GM19328 (cell line): Measurements from ENCODE around the gene SUGCT.

Experiments
- ATAC-seq: cut with Tn5 transposase; IDR thresholded peaks from one replicate; pipeline ENCODE4 v1.9.1; 2021; ENCODE audit warnings: mild to moderate bottlenecking, moderate library complexity; ENCODE audit not compliant: unreplicated experiment

The SUGCT gene

GRCh38 chr7:40799493-40800403, 664.9 kb downstream of the SUGCT start:
- no peak for ATAC-seq

DNA sequence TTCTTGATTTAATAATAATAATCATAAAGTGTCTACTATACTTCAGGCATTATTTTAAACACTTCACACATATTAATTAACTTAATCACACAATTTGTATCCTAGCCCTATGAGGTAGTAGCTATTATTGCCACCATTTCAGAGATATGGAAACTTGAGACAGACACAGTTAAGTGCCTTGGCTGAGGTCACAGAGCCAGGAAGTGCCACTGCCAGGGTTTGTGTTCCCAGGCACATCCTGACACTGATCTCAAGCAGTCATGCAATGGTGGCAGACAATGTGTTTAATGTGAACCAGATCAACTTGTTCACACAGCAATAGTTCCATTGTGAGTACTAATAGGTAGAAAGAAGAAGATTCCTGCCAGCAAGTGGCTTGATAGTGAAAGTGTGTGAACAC, 666.0 kb downstream of the SUGCT start:
- no peak for ATAC-seq

- no peak for ATAC-seq
Observed at GRCh38 chr7:40802497-40802896, 667.7 kb downstream of the SUGCT start.

GRCh38 chr7:40804477-40805215, 669.8 kb downstream of the SUGCT start:
- no peak for ATAC-seq

DNA sequence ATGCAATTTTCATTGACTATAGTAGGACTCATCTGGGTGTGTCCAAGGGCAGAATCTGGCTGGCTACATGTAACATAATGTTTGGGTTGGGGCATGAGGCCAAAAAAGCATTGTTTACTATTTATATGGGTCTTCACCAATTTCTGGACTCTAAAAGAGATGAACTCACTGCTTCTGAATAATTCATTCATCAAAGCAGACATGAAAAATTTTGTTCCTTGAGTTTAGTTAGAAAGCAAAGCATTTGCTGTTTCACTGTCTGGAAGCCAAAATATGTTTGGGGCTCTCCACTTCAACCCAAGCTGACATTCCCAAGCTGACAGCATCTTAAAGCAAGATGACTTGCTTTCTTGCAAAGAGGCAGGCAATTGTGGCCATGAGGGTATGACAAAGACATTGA, 670.6 kb downstream of the SUGCT start:
- no peak for ATAC-seq

DNA sequence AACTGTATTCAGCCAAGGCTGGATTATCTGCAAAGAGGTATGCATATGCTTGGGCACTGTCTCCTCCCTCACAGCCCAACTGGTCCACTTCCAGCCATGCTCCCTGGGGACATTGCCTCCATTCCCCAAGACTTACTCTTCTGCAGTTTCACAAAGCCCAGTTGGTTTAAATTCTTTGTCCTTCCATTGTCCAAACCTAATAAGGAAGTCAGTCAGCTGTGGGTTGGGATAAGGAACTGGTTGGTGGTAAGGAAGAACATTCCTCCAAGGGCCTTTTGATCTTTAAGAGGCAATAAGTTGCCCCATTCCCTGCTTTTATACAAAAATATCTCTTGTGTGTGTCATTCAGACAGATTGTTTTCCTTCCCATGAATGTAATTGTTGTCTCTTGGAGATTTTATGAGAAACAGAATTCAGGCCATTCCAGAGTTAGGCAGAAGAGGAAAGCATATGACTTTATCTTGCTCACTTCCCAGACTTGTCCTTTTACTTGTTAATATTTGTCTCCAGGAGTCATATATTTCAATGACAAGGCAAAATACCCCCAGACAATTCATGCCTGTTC, 673.7 kb downstream of the SUGCT start:
- ATAC-seq: no peak

DNA sequence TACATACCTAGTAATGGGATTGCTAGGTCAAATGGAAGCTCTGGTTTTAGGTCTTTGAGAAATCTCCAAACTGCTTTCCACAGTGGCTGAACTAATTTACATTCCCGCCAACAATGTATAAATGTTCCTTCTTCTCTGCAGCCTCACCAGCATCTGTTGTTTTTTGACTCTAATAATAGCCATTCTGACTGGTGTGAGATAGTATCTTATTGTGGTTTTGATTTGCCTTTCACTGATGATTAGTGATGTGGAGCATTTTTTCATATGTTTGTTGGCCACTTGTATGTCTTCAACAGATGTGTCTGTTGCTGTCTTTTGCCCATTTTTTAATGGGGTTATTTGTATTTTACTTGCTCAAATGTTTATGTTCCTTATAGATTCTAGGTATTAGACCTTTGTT, 675.5 kb downstream of the SUGCT start:
- ATAC-seq: no peak

GRCh38 chr7:40811666-40812065, 676.9 kb downstream of the SUGCT start:
- no peak for ATAC-seq

DNA sequence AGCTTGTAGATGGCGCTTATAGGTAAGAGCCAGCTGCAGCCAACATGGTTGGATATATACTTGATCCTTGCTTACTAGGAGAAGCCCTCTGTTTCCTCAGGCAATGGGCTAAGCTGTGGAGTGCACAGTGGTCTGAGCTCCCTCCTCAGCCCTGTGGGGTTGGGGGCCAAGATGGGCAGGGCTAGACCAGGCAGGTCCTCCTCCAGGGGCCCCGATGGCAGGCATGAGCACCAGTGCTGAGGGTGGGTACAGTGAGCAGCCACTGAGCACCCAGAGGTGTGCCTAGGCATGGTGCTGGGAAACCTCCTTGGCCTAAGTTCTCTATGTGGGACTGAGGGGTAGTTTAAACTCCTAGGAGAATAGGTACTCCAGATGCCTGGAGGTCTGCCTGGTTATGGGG, 680.2 kb downstream of the SUGCT start:
- ATAC-seq: no peak

DNA sequence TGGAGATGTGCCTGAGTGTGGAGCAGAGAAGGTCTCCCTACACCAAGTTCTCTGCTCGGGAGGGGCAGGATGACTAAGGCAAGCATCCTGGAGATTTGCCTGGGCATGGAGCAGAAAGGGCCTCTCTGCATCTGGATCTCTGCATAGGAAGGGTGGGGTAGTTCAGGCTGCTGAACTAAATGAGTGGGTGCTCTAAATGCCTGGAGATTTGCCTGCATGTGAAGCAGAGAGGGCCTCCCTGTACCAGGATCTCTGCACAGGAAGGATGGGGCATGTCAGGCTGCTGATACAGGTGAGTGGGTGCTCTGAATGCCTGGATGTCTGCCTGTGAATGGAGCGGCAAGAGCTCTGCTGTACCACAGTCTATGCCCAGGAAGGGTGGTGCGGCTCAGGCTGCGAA, 680.7 kb downstream of the SUGCT start:
- no peak for ATAC-seq

GRCh38 chr7:40822861-40823260, 688.1 kb downstream of the SUGCT start:
- ATAC-seq: no peak

DNA sequence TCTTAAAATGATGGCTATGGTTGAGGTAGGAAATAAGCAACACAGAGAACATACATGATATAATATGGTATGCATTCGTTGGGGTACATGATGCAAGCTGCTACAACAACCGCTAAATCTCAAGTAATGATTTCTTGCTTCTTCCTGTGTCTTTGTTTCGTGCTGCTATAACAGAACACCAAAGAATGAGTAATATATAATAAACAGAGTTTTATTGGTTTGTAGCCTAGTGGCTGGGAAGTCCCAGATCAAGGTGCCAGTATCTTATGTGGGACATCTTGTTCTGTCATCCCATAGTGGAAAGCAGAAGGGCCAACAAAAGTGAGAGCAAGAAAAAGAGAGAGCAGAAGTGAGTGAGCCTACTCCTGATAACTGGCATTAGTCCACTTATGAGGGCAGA, 689.7 kb downstream of the SUGCT start:
- no peak for ATAC-seq

- no peak for ATAC-seq
Observed at GRCh38 chr7:40826411-40827221, 691.8 kb downstream of the SUGCT start.

DNA sequence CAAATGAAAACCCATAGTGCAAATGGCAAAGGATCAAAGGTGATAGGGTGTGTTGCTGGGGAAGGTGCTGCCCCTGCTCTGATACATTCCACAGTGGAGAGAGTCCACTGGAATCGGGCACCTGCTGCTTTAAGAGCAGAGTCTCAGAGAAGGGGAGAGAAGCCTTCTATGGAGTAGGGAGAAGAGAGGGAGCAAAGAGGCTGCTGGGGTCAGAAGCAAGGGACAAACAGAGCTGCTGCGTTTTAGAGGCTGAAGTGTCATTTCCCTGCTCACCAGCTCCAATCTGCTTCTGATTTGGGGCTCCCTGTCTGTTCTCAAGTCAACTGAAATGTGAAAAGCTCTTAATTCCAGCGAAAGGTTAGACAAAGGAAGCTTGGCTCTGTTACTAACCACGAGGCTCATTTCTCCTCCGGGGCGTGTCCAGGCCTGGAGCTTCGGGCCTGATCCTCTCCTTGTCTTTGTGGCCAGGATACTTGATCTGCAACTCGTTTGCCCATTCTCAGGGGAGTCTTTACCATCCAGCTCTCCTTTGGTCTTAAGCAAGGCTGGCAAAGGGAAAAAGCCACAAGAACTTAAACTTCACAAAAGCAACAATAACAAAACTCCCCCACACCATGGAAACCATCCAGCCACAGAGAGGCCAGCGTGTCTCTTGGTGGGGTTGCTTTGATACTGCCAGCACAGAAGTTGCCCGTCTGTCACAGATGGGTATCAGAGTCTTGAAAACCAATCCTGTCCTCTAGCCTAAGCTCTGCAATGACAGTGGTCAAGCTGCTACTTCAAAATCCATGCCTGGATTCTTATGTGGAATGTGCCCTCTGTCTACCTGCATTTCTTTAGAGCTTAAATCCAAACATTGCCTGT, 692.6 kb downstream of the SUGCT start:
- ATAC-seq: no peak

GRCh38 chr7:40828686-40829600, 694.1 kb downstream of the SUGCT start:
- no peak for ATAC-seq

- ATAC-seq: no peak
Observed at GRCh38 chr7:40833191-40833887, 698.5 kb downstream of the SUGCT start.

DNA sequence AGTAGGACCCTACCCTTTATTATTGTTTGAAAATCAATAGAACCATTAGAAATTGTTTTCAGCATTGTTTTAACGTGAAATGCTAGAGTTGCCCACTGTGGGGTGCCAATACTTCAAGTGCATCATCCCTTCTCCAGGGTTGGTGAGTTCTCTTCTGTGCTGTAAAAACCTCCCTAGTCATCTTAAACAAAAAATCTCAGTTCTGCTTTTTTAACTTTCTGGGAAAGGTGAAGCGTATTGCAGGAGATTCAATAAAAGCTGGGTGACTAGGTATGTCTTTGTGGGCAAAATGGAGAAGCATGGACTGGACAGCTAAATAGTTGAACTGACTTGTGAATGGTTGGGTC, 699.1 kb downstream of the SUGCT start:
- ATAC-seq: no peak

DNA sequence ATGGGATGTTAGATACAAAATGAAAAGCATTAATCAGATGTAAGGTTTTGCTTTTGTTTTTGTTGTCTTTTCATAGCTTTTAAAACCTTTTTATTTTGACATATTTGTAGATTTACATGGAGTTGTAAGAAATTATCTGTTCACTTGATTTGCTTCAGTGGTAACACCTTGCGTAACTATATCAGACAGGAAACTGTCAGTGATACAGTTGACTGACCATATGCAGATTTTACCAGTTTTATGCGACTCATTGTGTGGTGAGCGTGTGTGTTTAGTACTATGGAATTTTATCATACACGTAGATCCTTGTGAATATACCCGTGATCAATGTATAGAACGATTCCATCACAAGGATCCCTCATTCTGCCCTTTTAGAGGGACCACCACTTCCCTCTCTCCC, 701.4 kb downstream of the SUGCT start:
- no peak for ATAC-seq

DNA sequence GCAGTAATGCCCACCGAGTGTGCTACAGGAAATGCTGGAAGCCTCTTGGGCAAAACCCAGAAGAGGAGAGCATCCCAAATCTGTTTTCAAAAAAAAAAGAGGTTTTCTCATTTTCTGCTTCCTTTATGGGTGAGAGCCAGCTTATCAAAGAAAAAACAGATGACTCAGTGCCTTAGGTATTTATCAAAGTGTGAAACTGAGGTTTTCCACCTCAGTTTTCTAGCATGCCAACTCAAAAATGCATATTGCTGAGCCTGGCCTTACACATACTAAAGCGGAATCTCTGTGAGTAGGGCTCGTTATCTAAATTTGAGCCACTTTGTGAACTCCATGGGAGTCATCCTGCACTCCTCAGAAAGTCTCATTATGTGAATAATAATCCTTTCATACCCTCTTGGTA, 705.1 kb downstream of the SUGCT start:
- ATAC-seq: no peak
